Pons (tissue), 1 donor: ENCODE data around the gene SORCS3.
A peak's percentile ranks its signal among the peaks of the same experiment; 100 is the strongest.

Source experiments
- DNase-seq: peaks from one replicate; pipeline ENCODE4 v3.0.0-alpha.2; 2016; ENCODE audit warnings: low spot score

Gene SORCS3

DNA sequence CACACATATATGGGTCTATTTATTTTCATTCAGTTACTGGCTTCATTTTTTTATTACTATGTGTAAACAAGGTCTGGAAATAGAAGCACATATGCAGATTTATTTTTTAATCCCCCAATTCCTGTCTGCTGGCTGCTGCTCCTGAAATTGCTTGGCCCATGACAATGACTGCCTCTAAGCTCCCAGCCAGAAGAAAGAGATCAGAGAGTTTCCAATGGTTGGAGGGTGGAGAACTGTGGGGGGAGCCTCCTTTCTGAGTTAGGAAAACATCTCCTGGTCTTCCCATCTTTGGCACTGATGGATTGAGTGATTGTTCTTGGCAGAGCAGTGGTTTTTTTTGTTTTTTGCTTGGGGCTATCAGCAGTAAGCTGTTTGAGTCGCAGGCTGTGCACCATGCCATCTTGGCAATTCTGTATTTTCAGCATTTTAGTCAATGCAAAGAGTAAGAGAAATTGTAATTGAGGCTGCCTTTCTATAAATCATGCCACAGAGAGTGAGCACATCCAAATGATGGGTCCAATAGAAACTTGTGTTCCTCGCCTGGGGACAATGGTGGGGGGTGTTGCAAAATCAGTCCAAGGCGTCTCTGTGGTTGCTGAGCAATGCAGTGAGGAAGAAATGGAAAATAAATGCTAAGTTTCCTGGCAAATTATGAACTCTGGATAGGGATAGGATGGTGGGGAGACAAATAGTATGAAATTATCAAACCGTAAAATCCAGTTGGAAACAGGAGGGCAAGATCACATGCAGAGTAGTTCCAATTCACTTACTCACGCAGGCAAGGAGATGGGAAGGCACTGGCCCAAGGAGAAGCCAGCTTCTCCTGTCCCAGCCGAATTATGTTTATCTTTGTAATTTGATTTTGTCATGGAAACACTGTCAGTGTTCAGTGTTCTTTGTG lies 382.4 kb downstream of the SORCS3 start:
- DNase-seq = no peak

- DNase-seq = no peak
Observed at GRCh38 chr10:105024184-105024583, 383.1 kb downstream of the SORCS3 start.

GRCh38 chr10:105025092-105025491 lies 384.0 kb downstream of the SORCS3 start:
- DNase-seq = no peak

DNA sequence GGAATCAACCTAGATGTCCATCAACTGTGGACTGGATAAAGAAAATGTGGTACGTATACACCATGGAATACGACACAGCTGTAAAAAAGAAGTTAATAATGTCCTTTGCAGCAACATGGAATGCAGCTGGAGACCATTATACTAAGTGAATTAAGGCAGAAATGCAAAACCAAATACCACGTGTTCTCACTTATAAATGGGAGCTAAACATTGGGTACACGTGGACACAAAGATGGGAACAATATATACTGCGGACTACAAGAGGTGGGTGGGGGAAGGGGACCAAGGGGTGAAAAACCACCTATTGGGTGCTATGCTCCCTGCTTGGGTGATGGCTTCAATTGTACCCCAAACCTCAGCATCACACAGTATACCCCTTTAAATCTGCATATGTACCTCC lies 385.5 kb downstream of the SORCS3 start:
- DNase-seq = no peak

GRCh38 chr10:105029286-105029685 lies 388.2 kb downstream of the SORCS3 start:
- DNase-seq = no peak

GRCh38 chr10:105037022-105037421 lies 395.9 kb downstream of the SORCS3 start:
- DNase-seq = no peak

- no peak for DNase-seq
Observed at GRCh38 chr10:105041956-105042355, 400.9 kb downstream of the SORCS3 start.

DNA sequence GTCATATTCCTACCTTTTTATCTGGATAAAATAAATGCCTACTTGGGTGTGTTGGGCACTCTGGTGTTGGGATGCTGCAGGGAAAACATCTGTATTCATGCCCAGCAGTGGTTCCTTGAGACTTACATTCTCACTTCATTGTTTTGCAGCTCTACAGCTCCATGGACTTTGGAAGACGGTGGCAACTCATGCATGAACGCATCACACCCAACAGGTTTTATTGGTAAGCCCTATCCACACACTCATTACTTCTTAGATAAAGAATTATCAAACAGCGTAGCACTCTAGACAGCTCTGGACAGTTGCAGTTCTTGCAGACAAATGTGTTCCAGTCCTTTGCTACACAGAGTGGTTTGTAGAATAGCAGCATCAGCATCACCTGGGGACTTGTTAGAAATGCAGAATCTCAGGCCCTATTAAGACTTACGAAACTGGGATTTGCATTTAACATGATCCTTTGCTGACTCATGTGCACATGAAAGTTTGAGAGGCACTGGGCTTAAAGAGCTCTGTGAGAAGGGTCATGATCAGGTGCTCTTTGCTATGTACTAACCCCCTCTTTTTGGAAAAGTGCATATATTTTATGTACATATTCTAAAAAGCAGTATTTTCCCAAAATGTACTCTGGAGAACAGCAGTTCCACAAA lies 401.9 kb downstream of the SORCS3 start:
- no peak for DNase-seq

DNA sequence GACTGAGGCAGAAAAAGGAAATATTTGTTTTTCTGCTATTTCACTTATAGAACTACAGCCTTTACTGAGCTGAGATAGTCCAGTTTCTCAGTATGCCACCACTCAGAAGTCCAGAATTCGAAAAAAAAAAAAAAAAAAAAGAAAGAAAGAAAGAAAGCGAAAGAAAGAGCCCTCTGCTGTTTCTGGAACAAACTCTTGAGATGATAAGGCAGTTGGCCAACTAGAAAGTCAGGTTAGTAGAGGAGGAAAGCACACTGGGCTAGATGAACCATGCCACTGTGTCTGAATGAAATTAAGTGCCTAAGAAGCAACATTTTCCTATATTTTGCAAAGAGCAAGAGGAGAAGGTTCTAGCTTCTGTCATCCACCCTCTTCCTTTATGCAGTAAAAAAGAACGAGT lies 403.8 kb downstream of the SORCS3 start:
- DNase-seq = no peak

- no peak for DNase-seq
Observed at GRCh38 chr10:105056413-105056812, 415.3 kb downstream of the SORCS3 start.

DNA sequence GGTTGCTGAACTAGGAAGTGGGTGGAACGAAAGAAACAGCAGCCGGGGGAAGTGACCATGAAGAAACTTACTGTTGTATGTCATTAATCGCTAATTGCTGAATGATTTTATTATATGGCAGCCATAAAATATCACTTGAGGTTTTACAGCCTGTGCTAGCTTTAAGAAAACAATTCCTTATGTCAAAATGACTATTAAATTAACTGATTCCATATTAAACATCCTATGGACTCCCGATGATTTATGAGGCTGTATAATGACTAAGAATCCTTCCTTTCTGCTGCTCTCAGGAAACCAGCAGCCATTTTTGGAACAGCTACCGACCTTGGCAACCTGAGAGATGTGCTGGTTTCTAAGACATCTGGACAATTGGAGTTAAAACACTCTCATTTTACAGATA lies 421.9 kb downstream of the SORCS3 start:
- DNase-seq = no peak

DNA sequence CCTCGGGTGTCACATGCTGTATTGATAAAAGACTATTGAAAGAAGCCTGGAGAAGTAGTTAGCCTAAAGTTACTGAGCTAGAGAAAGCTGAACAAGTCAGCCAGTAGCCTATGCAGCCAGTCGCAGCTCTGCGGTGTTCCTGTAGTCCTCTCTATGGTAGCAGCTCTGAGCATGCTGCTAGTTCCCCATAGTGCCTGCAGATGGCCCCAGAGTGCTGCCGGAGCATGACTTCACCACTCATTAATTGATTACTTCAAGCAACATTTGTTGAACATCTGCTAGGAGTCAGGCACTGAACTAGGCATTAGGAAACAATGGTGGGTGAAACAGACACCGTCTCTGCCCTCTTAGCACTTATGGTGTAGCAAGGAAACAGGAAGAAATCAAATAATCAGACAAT lies 422.7 kb downstream of the SORCS3 start:
- DNase-seq = peak; percentile 31

GRCh38 chr10:105068497-105068896 lies 427.4 kb downstream of the SORCS3 start:
- no peak for DNase-seq

DNA sequence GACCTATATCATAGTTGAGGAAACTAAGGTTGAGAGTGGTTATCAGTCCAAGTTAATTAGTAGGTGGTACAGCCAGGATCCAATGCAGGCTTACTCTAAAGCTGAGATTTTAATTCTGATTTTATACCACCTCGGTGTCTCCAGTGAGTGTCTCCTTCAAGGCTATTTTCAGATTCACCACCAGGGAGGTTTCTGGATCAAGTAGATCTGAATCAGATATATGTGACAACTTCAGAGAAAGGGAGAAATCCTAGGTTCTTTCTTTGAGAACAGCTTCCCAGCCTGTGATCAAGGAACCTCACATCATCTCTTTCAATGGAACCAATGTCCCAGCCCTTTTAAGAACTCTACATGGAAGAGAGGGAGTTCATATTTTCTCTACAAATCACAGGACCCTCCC lies 429.2 kb downstream of the SORCS3 start:
- DNase-seq = no peak

DNA sequence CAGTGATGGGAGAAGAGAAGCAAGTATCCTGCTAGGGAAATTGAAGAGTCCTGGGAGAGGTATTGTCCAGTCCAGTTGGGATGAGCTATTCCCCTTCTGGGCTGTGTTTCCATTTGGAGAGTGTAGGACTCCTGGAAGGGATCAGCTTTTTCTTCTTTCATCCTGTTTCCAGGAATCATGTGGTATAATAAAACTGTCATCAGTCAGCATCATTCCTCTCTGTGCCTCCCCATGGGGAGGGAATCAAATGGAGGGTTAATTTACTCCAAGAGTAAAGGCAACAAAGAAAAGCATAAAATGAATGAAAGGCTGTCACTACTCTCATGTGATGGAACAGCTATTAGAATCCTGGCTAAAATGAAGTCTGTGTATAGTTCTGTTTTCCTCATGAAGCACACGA lies 429.9 kb downstream of the SORCS3 start:
- no peak for DNase-seq

DNA sequence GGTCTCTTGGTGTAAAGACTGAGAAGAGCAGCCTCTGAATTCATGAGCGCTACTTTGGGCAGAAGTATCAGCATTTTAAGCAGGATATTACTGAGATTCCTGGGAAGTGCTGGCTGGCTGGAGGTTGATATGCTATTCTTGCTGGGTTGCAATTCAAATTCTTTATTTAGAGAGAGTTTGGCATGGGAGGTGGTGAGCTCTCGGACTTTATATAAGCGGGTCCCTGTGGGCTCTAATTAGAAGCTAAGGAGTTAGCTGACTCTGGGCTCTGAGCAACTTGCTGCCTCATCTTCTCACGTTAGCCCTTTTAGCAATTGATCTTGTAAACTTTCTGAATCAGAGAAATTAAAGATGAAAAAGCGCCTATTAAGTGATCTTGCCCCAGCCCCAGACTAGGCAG lies 430.9 kb downstream of the SORCS3 start:
- no peak for DNase-seq

GRCh38 chr10:105073999-105074398 lies 432.9 kb downstream of the SORCS3 start:
- DNase-seq = no peak

- DNase-seq = no peak
Observed at GRCh38 chr10:105075031-105075430, 433.9 kb downstream of the SORCS3 start.

GRCh38 chr10:105085980-105086379 lies 444.9 kb downstream of the SORCS3 start:
- no peak for DNase-seq

GRCh38 chr10:105094048-105094447 lies 453.0 kb downstream of the SORCS3 start:
- DNase-seq = no peak

GRCh38 chr10:105096316-105096715 lies 455.2 kb downstream of the SORCS3 start:
- no peak for DNase-seq

DNA sequence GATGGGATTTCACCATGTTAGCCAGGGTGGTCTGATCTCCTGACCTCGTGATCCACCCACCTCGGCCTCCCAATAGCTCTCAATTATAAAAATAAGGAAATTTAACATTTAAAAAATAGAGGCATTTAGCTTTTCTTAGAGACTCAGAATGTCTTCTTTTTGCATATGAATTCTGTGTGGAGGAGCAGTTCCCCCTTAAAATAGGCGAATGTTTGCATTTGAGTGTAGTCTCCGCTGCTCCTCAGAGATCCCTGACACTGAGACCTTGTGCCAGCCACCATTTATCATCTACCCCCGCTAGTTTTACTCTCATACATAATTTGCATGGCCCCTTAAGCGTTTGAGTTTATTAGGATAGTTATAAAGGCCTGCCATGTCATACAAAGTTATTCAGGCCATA lies 461.9 kb downstream of the SORCS3 start:
- no peak for DNase-seq

GRCh38 chr10:105104297-105104696 lies 463.2 kb downstream of the SORCS3 start:
- DNase-seq = no peak

- DNase-seq = no peak
Observed at GRCh38 chr10:105109164-105109563, 468.1 kb downstream of the SORCS3 start.
